Loucy (cell line): ENCODE data around the gene TAS2R3.
"Not testable (repeated sequence)": the region's sequence is repeated elsewhere in the genome, so short reads cannot be mapped to it uniquely, and the experiment has no call there.

Experiments
- H2AFZ ChIP-seq: fragments of 200-600 bp; sonication (generic); 2 replicates; pipeline ENCODE4 v1.6.0; 2016; ENCODE audit warnings: antibody characterized with exemption, mild to moderate bottlenecking, low read length, moderate library complexity
- H3F3A ChIP-seq: fragments of 200-600 bp; 2 replicates; pipeline ENCODE4 v1.6.0; 2016; ENCODE audit warnings: antibody characterized with exemption, low read depth, mild to moderate bottlenecking
- H3K27me3 ChIP-seq: fragments of 200-600 bp; sonication (generic); 2 replicates; pipeline ENCODE4 v1.6.1; 2014; ENCODE audit warnings: low read length, mild to moderate bottlenecking; ENCODE audit not compliant: insufficient read depth, poor library complexity, severe bottlenecking
- H3K36me3 ChIP-seq: fragments of 200-600 bp; sonication (generic); 2 replicates; pipeline ENCODE4 v1.6.1; 2016; ENCODE audit warnings: low read length; ENCODE audit not compliant: insufficient read depth
- H3K4me1 ChIP-seq: fragments of 200-600 bp; sonication (generic); 2 replicates; pipeline ENCODE4 v1.5.1; 2014; ENCODE audit warnings: low read length, mild to moderate bottlenecking; ENCODE audit not compliant: insufficient read depth, poor library complexity, severe bottlenecking
- H3K4me2 ChIP-seq: fragments of 200-600 bp; sonication (generic); 2 replicates; pipeline ENCODE4 v1.6.0; 2014; ENCODE audit warnings: antibody characterized with exemption, low read length, low read depth, mild to moderate bottlenecking; ENCODE audit not compliant: poor library complexity, severe bottlenecking
- H3K4me3 ChIP-seq: fragments of 200-600 bp; sonication (generic); 2 replicates; pipeline ENCODE4 v1.5.1; 2014; ENCODE audit warnings: low read length, mild to moderate bottlenecking, mixed read lengths; ENCODE audit not compliant: poor library complexity, severe bottlenecking
- H3K79me2 ChIP-seq: fragments of 200-600 bp; sonication (generic); 2 replicates; pipeline ENCODE4 v1.6.1; 2014; ENCODE audit warnings: low read length; ENCODE audit not compliant: insufficient read depth
- H3K9ac ChIP-seq: fragments of 200-600 bp; sonication (generic); 2 replicates; pipeline ENCODE4 v1.6.0; 2014; ENCODE audit warnings: mild to moderate bottlenecking, low read depth, low read length, moderate library complexity; ENCODE audit not compliant: poor library complexity, severe bottlenecking
- H3K9me2 ChIP-seq: fragments of 200-600 bp; sonication (generic); replicated peaks from 2 replicates; pipeline ENCODE4 v1.6.1; 2016; ENCODE audit warnings: low read depth, low read length, mixed read lengths
- H3K9me3 ChIP-seq: fragments of 200-600 bp; sonication (generic); 2 replicates; pipeline ENCODE4 v1.6.1; 2014; ENCODE audit warnings: mild to moderate bottlenecking, antibody characterized with exemption, low read length, low read depth; ENCODE audit not compliant: insufficient read depth
- H4K20me1 ChIP-seq: fragments of 200-600 bp; sonication (generic); 2 replicates; pipeline ENCODE4 v1.6.0; 2014; ENCODE audit warnings: antibody characterized with exemption, low read length, mild to moderate bottlenecking; ENCODE audit not compliant: insufficient read depth, poor library complexity, severe bottlenecking
- CTCF ChIP-seq: fragments of 200-600 bp; sonication (generic); conservative IDR thresholded peaks from 2 replicates; pipeline ENCODE4 v1.5.1; 2014; ENCODE audit warnings: mild to moderate bottlenecking, antibody characterized with exemption, low read length
- EZH2phosphoT487 ChIP-seq: fragments of 200-600 bp; IDR thresholded peaks from 2 replicates; pipeline ENCODE4 v1.6.1; 2018; ENCODE audit warnings: antibody characterized with exemption, mild to moderate bottlenecking, moderate library complexity, borderline replicate concordance

The TAS2R3 gene

GRCh38 chr7:141742229-141742628 lies 21.7 kb upstream of the TAS2R3 start:
- Histone ChIP-seq H4K20me1 (peaks cover 68% of the 10 kb centered on the region), H3K36me3 (peaks cover 52% of the 10 kb centered on the region), H3F3A (peaks cover 4% of the 10 kb centered on the region; the same call in 1 of the 2 replicates), H3K79me2 (peaks cover 44% of the 10 kb centered on the region), H3K4me1 (peaks cover 34% of the 10 kb centered on the region), H2AFZ (no peak overlapping the region), H3K9me2 (no peaks in the 10 kb centered on the region), H3K4me3 (no peak overlapping the region), H3K9ac (peak overlapping the region; percentile 12), H3K9me3 (no peaks in the 10 kb centered on the region), H3K27me3 (no peaks in the 10 kb centered on the region), H3K4me2 (peak overlapping the region; percentile 97)
- TF ChIP-seq EZH2phosphoT487 = no peak
- TF ChIP-seq CTCF = no peak

- H3K36me3 ChIP-seq = peaks cover 64% of the 10 kb centered on the region
Measured at GRCh38 chr7:141744131-141744530, 19.8 kb upstream of the TAS2R3 start.

GRCh38 chr7:141748396-141748795 lies 15.5 kb upstream of the TAS2R3 start:
- peaks cover 89% of the 10 kb centered on the region for H3K36me3 ChIP-seq
- no peak overlapping the region for H3K9ac ChIP-seq
- no peaks in the 10 kb centered on the region; the same call in 1 of the 2 replicates for H3K79me2 ChIP-seq
- H2AFZ ChIP-seq = no peak overlapping the region
- H3K4me1 ChIP-seq = no peaks in the 10 kb centered on the region
- H3K9me3 ChIP-seq = peaks cover 10% of the 10 kb centered on the region; the same call in 1 of the 2 replicates
- H3F3A ChIP-seq = no peaks in the 10 kb centered on the region
- no peak overlapping the region for H3K4me2 ChIP-seq
- no peaks in the 10 kb centered on the region for H3K9me2 ChIP-seq
- no peaks in the 10 kb centered on the region for H3K27me3 ChIP-seq
- TF ChIP-seq EZH2phosphoT487 (no peak), CTCF (no peak)
- peaks cover 20% of the 10 kb centered on the region for H4K20me1 ChIP-seq
- no peak overlapping the region for H3K4me3 ChIP-seq

More at GRCh38 chr7:141744131-141744530, 19.8 kb upstream of the TAS2R3 start:
- H3K9me3 ChIP-seq = no peaks in the 10 kb centered on the region
- no peak overlapping the region for H3K9ac ChIP-seq
- no peak overlapping the region for H3K4me3 ChIP-seq
- peaks cover 28% of the 10 kb centered on the region for H3K4me1 ChIP-seq
- H4K20me1 ChIP-seq = peaks cover 61% of the 10 kb centered on the region
- no peak for TF ChIP-seq EZH2phosphoT487
- no peak for TF ChIP-seq CTCF
- H3K27me3 ChIP-seq = no peaks in the 10 kb centered on the region
- no peak overlapping the region for H3K4me2 ChIP-seq
- peaks cover 36% of the 10 kb centered on the region for H3K79me2 ChIP-seq
- H3F3A ChIP-seq = no peaks in the 10 kb centered on the region
- no peaks in the 10 kb centered on the region for H3K9me2 ChIP-seq
- no peak overlapping the region for H2AFZ ChIP-seq

- not testable (repeated sequence) for H3K9ac ChIP-seq, H3K4me2 ChIP-seq, H3K79me2 ChIP-seq, H3F3A ChIP-seq, H3K9me2 ChIP-seq, H2AFZ ChIP-seq, H3K9me3 ChIP-seq, H3K4me3 ChIP-seq, H3K4me1 ChIP-seq, H3K27me3 ChIP-seq, H4K20me1 ChIP-seq
- peaks cover 64% of the 10 kb centered on the region for H3K36me3 ChIP-seq
Measured at GRCh38 chr7:141751904-141752303, 12.0 kb upstream of the TAS2R3 start.
